HG02798 (cell line): ENCODE measurements around the gene SPTB.

ENCODE experiments used
- ATAC-seq: cut with Tn5 transposase; IDR thresholded peaks from one replicate; pipeline ENCODE4 v1.9.1; 2021; ENCODE audit warnings: mild to moderate bottlenecking; ENCODE audit not compliant: unreplicated experiment, poor library complexity

SPTB gene

GRCh38 chr14:64734990-64735389 lies 144.7 kb downstream of the SPTB start:
- ATAC-seq: no peak

DNA sequence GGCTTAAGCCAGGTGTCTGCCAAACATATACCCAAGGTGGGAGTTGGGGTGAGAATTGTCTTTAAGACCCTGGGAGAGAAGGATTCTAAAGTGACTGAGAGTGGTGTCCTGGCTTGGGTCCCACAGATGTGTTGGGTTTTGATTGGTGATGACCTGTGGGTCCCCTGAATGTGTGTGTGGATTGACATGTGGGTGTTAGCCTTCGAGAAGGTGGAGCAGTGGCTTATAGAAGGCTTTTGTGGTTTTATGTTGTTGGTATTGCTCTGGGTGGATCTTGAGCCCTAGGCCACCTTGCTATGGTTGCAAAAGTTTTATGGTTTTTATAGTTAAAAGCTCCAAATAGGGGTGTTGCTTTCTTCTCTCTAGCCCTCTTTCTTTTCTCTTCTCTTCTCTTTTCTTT lies 145.8 kb downstream of the SPTB start:
- ATAC-seq: no peak

- ATAC-seq: no peak
Measured at GRCh38 chr14:64733321-64733720, 146.4 kb downstream of the SPTB start.

- ATAC-seq: no peak
Measured at GRCh38 chr14:64732536-64733120, 147.1 kb downstream of the SPTB start.

DNA sequence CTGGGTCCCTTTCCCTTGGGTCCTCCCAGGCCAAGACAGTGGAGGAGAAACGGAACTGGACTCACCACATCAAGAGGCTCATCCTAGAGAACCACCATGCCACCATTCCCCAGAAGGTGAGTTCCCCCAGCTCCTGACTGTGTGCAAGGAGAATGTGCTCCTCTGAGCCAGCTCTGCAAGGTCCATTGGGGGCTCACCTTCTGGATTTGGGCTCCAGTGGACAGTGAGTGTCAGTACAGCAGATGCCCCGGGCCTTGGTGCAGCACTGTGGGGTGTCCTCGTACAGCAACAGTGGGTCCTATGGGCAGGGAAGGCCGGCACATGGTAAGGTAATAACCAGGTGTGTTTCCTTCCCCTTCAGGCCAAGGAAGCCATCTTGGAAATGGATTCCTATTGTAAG lies 147.6 kb downstream of the SPTB start:
- no peak for ATAC-seq

DNA sequence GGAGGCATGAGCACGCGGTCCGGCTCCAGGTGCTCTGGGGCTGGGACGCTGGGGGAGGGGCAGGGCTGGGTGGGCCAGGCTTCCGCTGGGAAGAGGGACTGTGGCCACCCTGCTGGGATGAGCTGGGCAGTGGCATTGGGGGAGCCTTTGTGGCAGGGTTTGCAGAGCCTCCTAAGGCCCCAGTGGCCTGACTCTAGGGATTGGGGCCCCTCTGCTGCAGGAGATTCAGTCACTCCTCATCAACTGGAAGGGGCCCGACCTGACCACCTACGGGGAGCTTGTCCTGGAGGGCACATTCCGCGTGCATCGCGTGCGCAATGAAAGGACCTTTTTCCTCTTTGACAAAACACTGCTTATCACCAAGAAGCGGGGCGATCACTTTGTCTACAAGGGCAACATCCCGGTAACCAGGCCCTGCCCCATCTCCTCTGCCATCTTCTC lies 148.5 kb downstream of the SPTB start:
- ATAC-seq: no peak

DNA sequence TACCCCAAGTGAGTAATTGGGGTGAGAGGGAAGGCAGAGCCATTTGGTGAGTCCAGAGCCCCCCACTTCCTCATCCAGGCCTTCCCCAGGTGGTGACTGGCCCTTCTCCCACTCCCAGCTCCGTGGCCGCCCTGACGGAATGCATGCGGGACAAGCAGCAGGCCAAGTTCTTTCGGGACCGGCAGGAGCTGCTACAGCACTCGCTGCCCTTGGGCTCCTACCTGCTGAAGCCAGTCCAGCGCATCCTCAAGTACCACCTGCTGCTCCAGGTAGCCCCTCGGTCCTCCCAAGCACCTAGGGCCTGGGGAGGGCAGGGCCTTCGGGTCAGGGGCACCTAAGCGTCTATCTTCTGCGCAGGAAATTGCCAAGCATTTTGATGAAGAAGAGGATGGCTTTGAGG lies 149.0 kb downstream of the SPTB start:
- ATAC-seq: no peak

DNA sequence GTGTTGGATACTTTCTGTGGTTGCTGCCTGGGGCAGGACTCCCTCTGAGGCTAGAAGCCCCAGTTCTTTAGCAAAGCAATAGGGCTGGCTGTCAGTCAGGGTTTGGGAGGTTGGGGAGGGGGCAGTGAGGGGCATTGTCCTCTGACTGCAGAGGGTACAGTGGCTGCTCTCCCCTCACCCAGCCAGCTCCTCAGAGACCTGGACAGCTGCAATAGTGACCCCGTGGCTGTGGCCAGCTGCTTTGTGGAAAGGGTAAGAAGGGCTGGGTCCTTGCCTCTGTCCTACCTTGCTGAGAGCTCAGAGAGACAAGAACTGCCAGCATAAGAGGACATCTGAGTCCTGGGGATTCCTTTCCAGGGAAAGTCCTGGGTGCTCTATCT lies 149.7 kb downstream of the SPTB start:
- ATAC-seq: no peak

DNA sequence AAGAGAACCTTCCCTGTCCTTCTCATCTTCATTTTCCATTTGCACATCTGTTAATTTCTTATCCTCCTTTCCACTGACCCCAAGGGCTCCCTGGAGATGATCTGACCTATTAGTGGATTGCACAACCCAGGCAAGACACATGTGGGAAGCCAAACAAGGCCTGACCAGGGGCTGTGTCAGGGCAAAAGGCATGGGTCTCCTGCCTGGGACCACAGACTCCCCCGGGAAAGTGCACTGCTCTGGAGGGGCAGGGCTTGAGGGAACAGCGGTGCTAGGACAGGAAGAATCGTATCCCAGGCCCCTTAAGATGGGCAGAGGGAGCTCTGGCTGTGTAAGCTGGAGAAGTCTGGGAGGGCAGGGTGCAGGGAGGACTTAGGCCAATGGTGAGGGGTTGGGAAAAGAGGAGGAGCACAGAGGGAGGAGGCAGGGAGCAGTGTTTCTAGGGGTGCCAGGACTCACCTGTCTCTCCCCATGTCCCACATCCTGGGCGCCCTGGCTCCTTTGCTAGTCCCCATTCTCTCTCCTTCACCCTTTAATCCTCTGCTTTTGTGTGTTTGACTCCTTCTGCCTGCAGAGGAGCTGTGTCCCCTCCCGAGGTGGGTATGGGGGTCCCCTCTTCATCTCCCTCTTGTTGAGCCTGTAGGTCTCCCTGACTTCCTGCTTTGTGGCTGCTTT lies 150.2 kb downstream of the SPTB start:
- ATAC-seq: no peak

DNA sequence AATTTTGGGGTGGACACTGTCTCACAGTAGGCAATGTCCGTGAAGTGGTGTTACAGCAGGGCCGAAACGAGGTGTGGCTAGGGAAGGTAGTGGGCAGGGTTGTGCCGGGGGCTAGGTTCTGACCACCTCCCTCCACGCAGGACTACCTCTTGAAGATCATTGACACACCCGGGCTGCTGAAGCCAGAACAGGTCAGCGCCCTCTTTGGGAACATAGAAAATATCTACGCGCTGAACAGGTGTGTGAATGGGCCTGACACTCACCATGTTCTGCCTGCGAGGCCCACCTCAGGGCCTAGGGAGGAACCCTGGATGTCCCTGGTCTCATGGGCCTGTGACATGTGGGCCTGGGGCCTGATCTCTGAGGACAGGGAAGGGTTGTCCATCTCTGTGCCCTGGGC lies 150.9 kb downstream of the SPTB start:
- no peak for ATAC-seq

DNA sequence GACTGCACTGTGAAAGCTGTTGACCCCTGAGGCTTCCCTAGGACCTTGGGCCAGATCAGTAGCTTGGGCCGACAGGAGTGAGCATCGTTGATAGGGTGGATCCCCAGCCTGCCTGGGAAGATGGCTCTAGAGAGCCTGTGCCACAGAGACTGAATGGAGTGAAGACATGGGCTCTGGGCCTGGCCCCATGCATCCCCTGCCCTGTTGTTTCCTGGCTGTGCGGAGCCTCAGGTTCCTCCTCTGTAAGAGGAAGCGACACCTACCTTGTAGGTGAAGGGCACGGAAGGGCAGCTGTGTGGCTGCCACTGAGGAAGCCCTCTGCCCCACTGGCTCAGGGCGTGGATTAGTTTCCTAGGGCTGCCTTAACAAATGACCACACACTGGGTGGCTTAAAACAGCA lies 151.6 kb downstream of the SPTB start:
- no peak for ATAC-seq

DNA sequence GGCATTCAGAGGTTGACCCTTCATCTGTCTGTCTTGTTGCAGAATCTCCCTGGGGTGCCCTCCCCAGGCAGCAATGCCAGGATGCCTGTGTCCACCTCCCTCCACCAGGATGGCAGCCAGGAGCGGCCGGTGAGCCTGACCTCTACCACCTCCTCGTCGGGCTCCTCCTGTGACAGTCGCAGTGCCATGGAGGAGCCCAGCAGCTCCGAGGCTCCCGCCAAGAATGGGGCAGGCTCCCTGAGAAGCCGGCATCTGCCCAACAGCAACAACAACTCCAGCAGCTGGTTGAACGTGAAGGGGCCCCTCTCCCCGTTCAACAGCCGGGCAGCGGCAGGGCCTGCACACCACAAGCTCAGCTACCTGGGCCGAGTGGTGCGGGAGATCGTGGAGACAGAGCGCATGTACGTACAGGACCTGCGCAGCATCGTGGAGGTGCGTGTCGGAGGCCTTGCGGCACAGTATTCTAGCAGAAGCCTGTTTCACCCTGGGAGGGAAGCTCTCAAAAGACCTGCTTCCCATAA lies 152.1 kb downstream of the SPTB start:
- no peak for ATAC-seq

- peak; percentile 54 for ATAC-seq
Measured at GRCh38 chr14:64726585-64726890, 153.2 kb downstream of the SPTB start.

- no peak for ATAC-seq
Measured at GRCh38 chr14:64725879-64726584, 153.7 kb downstream of the SPTB start.

GRCh38 chr14:64725261-64725815 lies 154.4 kb downstream of the SPTB start:
- no peak for ATAC-seq

DNA sequence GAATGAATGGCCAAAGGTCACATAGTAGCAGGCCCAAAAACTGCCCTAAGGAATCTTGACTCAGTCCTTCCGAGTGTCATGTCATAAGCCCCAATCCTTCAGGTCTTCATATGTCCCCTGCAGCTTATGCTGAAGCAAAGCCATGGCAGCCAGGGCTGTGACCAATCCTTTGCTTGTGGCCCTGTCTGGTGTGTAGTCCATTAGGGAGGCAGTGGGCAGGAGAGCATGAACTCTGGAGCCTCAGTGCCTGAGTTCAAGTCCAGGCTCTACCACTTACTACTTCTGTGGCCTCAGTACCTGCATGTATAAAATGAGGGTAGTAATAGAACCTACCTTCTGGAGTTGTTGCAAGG lies 155.2 kb downstream of the SPTB start:
- ATAC-seq: no peak

- no peak for ATAC-seq
Measured at GRCh38 chr14:64723691-64724577, 155.8 kb downstream of the SPTB start.

DNA sequence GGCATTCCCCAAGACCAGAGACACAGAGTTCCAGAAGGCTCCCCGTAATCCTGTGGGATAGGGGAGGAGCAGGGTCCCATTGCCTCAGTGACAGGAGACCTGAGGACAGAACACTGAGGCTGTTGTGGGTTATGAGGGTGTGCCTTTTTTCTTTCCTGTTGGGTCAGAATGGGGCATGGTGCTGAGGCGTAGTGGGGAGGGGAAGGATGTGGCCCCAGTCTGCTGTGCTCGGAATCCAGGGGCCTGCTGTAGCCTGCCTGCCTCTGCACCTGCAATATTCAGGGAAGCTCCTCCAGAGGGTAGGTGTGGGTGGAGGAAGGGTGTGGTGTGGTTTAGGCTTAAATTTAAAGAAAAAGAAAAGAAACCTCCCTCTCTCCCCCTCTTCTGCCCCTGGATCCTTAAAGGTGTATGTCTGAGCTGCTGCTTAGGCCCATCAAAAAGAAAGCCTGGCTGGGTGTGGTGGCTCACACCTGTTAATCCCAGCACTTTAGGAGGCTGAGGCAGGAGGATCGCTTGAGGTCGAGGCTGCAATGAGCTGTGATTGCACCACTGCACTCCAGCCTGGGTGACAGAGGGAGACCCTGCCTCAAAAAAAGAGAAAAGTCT lies 156.8 kb downstream of the SPTB start:
- ATAC-seq: no peak

GRCh38 chr14:64721899-64722298 lies 157.8 kb downstream of the SPTB start:
- no peak for ATAC-seq

DNA sequence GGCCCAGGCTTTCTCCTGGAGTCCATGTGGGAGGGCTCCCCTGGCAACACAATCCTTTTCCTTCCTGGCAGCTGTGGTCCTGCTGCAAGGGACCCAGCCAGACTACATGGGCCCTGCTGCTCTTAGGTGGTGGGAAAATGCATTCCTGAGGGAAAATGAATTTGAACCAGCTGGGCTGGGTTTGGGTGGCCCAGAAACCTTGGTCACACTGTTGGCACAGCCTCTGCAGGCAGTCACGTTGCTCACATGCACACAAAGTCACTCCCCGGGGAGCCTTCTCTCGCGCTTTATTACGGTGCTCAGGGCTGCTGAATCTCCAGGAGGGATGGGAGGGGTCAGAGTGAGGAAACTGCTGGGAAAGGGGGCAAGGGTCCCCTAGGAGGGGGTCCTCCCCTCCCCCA lies 158.3 kb downstream of the SPTB start:
- no peak for ATAC-seq
